ENCODE results near the gene KIF5C.

GRCh38 chr2:148970385-148970784 lies 95.4 kb downstream of the KIF5C start:
- TF ChIP-seq CTCF (IDR thresholded peaks at IDR 0.05; ENCODE audit: low read length) (no peak), EZH2 (IDR thresholded peaks at IDR 0.05; ENCODE audit: borderline replicate concordance, low read length) (no peak)

Measured in OCI-LY1 (cell line).